ENCODE data around the gene SRPX.

The SRPX gene

GRCh38 chrX:38206542-38206941 is 14.1 kb downstream of the SRPX start:
- no peak for DNase-seq

- DNase-seq: no peak
Measured at GRCh38 chrX:38206036-38206435, 14.6 kb downstream of the SRPX start.

- no peak for DNase-seq
Measured at GRCh38 chrX:38205039-38205438, 15.6 kb downstream of the SRPX start.

- no peak for DNase-seq
Measured at GRCh38 chrX:38192007-38192810, 28.5 kb downstream of the SRPX start.

- no peak for DNase-seq
Measured at GRCh38 chrX:38189431-38190250, 31.0 kb downstream of the SRPX start.

GRCh38 chrX:38183596-38183995 is 37.1 kb downstream of the SRPX start:
- DNase-seq: no peak

GRCh38 chrX:38181357-38181756 is 39.3 kb downstream of the SRPX start:
- DNase-seq: no peak

GRCh38 chrX:38178396-38178795 is 42.3 kb downstream of the SRPX start:
- no peak for DNase-seq

- DNase-seq: no peak
Measured at GRCh38 chrX:38175139-38175538, 45.5 kb downstream of the SRPX start.

- no peak for DNase-seq
Measured at GRCh38 chrX:38172596-38172995, 48.1 kb downstream of the SRPX start.

GRCh38 chrX:38170556-38170955 is 50.1 kb downstream of the SRPX start:
- DNase-seq: no peak

GRCh38 chrX:38166478-38167083 is 54.1 kb downstream of the SRPX start:
- no peak for DNase-seq

GRCh38 chrX:38165023-38165422 is 55.6 kb downstream of the SRPX start:
- no peak for DNase-seq

GRCh38 chrX:38163193-38163592 is 57.5 kb downstream of the SRPX start:
- no peak for DNase-seq

GRCh38 chrX:38156838-38157237 is 63.8 kb downstream of the SRPX start:
- DNase-seq: no peak

GRCh38 chrX:38154818-38155217 is 65.9 kb downstream of the SRPX start:
- no peak for DNase-seq

- DNase-seq: no peak
Measured at GRCh38 chrX:38154340-38154739, 66.3 kb downstream of the SRPX start.

- DNase-seq: no peak
Measured at GRCh38 chrX:38151441-38151840, 69.2 kb downstream of the SRPX start.

GRCh38 chrX:38150993-38151392 is 69.7 kb downstream of the SRPX start:
- DNase-seq: no peak

GRCh38 chrX:38149016-38149415 is 71.7 kb downstream of the SRPX start:
- no peak for DNase-seq

- no peak for DNase-seq
Measured at GRCh38 chrX:38142610-38143009, 78.1 kb downstream of the SRPX start.

- no peak for DNase-seq
Measured at GRCh38 chrX:38138900-38139299, 81.8 kb downstream of the SRPX start.

- no peak for DNase-seq
Measured at GRCh38 chrX:38138157-38138891, 82.3 kb downstream of the SRPX start.

Data from NCI-H1436 treated with DMSO at 0.1 percent for 48 hours (cell line).